AG04449 (cell line): Measurements from ENCODE around the gene ATP1B4.
A peak's percentile ranks its signal among the peaks of the same experiment; 100 is the strongest.

Source experiments
- CTCF ChIA-PET: fragments of 350-600 bp; formaldehyde crosslinking; extraction: SDS; loops from one replicate; lab custom pipeline; 2021; ENCODE audit warnings: antibody characterized with exemption; lab: Yijun Ruan, JAX
- POLR2A ChIA-PET: fragments of 400-600, 350-600 bp; formaldehyde crosslinking; extraction: SDS; loops from one replicate; lab custom pipeline; 2020; ENCODE audit warnings: antibody characterized with exemption, inconsistent platforms; lab: Yijun Ruan, JAX
- DNase-seq: peaks from one replicate; pipeline ENCODE4 v3.0.0-alpha.2; 2010; ENCODE audit warnings: low read depth, low spot score
- H3K4me3 ChIP-seq: 2 replicates; pipeline ENCODE4 v1.5.1; 2011; ENCODE audit warnings: low read depth, mild to moderate bottlenecking, control low read depth, low read length
- TF ChIP-seq, protein P1 (sequence below): IDR thresholded peaks from one replicate; pipeline ENCODE4 v1.5.1; 2011; ENCODE audit warnings: mild to moderate bottlenecking, moderate library complexity, low read length, control low read depth, inconsistent platforms; ENCODE audit not compliant: insufficient read depth; ENCODE audit errors: missing control alignments

The ATP1B4 gene

GRCh38 chrX:120379937-120380681, 18.2 kb downstream of the ATP1B4 start:
- CTCF ChIA-PET: interaction anchor here (1.1 kb wide), 1 partner anchor 72 kb away, joined by 3 read pairs; no protein-coding TSS in a partner anchor
- DNase-seq: no peak
- POLR2A ChIA-PET: no interaction called here
- no peak overlapping the region for H3K4me3 ChIP-seq
- TF ChIP-seq, protein P1, sequence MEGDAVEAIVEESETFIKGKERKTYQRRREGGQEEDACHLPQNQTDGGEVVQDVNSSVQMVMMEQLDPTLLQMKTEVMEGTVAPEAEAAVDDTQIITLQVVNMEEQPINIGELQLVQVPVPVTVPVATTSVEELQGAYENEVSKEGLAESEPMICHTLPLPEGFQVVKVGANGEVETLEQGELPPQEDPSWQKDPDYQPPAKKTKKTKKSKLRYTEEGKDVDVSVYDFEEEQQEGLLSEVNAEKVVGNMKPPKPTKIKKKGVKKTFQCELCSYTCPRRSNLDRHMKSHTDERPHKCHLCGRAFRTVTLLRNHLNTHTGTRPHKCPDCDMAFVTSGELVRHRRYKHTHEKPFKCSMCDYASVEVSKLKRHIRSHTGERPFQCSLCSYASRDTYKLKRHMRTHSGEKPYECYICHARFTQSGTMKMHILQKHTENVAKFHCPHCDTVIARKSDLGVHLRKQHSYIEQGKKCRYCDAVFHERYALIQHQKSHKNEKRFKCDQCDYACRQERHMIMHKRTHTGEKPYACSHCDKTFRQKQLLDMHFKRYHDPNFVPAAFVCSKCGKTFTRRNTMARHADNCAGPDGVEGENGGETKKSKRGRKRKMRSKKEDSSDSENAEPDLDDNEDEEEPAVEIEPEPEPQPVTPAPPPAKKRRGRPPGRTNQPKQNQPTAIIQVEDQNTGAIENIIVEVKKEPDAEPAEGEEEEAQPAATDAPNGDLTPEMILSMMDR: no peak

DNA sequence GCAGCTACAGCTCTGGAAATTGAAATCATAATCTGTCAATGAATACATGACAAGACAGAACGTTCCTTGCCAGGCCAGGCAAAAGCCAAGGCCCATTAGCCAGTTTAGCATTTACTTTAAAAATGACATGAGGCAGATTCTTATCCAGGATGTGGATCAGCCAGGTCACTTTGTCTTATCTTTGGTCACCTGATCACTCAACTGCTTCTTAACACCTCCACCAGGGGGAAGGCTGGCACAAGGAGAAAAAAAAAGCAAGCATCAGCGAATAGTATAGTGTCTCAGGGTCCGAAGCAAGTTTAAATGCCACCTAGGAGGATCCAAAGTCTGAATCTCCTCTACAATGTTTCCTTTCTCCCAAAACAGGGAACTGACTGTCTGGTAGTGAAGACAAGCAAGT, 18.8 kb downstream of the ATP1B4 start:
- TF ChIP-seq, protein P1: peak; percentile 27
- DNase-seq: no peak
- H3K4me3 ChIP-seq: no peak overlapping the region
- POLR2A ChIA-PET: no interaction called here
- CTCF ChIA-PET: interaction anchor here (1.0 to 1.1 kb wide), 2 partner anchors 71 to 115 kb away, joined by 3 read pairs; no protein-coding TSS in a partner anchor

DNA sequence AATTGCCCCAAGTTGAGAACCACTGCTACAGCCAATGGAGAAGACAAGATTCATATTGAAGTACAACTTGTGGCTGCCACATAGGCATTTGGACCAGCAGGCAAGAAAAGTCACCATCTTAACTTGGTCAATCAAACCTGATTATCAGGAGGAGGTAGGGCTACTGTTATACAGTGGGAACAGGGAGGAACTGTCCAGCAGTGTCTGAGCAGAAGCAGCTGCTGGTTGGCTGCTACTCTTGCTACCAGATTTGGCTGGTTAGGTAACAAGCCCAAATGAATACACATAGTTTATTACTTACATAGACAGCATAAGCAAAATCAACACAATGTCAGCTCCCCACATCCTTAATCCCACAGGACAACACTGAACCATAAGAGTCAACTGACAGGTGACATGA, 39.4 kb downstream of the ATP1B4 start:
- no peak overlapping the region for H3K4me3 ChIP-seq
- TF ChIP-seq, protein P1: no peak
- POLR2A ChIA-PET: no interaction called here
- CTCF ChIA-PET: no interaction called here
- no peak for DNase-seq

GRCh38 chrX:120402369-120402768, 40.5 kb downstream of the ATP1B4 start:
- TF ChIP-seq, protein P1: no peak
- CTCF ChIA-PET: no interaction called here
- POLR2A ChIA-PET: no interaction called here
- no peak overlapping the region for H3K4me3 ChIP-seq
- DNase-seq: no peak

DNA sequence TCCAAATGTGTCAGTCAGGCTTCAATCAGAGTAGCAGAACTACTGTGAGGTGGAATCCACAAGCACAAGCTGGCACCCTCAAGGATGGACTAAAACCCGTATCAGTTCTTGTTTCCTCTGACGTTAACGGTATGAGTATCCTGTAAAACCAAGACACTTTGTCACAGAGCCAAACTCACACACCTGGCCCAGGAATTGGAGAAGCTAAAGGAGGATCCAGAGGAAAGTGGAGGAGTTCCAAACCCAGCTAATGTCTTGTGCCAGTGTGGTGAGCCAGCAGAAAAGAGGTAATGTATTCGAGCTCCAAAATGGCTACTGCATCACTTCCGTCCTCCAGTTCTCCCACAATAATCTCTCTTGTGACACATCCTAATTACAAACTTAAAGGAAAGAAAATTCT, 44.7 kb downstream of the ATP1B4 start:
- no peak overlapping the region for H3K4me3 ChIP-seq
- TF ChIP-seq, protein P1: no peak
- ChIA-PET CTCF (no interaction called here), POLR2A (no interaction called here)
- no peak for DNase-seq

DNA sequence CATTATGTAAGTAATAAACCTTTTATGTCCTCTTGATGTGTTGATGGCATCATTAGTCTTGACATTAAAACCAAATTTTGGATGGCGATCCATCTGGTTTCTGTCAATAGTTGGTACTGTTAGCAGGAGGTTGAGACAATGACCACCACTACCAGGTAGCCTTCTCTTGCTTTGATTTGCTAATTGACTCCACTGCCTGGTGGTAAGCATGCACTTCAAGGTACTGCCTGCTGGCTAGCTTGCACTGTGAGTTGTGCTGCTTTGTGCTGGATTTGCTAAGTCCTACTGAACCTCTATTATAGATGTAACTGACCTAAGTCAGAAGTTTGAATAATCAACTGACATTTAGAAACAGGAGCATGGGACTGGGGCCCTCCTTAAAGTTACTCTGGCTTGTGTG, 46.3 kb downstream of the ATP1B4 start:
- DNase-seq: no peak
- H3K4me3 ChIP-seq: no peak overlapping the region
- POLR2A ChIA-PET: no interaction called here

More for the DNA sequence above, 46.3 kb downstream of the ATP1B4 start:
- CTCF ChIA-PET: no interaction called here
- TF ChIP-seq, protein P1: no peak
